ENCODE data around the gene CASP5. TPM values are rescaled to one million over a fixed set of nuclear protein-coding genes. Genes with fewer than 3 reads are reported as not detected.
A peak's percentile ranks its signal among the peaks of the same experiment; 100 is the strongest.
"Not testable (repeated sequence)": the region's sequence is repeated elsewhere in the genome, so short reads cannot be mapped to it uniquely, and the experiment has no call there.

Gene CASP5
- total RNA-seq, 1 donor from 2014 or later: not detected

DNA sequence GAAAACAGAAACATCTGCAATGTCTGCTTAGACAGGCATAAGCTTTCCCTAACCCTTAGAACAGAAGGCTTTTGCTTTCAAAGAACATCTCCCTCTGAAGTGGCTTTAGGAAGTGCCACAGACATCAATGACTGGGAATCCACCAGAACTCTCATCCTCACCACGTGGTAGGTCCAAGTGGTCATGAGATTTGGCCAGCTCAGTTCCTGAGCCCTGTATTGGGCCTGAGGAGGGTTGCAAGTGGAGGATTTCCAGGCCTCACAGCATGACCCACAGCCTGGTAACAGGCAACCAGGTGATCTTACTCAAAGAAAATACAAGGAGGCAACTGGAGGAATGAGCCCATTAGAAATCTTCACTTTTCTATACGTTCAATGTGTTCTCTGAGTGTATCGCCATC lies 10.4 kb upstream of the CASP5 start:
- ATAC-seq: no peak

DNA sequence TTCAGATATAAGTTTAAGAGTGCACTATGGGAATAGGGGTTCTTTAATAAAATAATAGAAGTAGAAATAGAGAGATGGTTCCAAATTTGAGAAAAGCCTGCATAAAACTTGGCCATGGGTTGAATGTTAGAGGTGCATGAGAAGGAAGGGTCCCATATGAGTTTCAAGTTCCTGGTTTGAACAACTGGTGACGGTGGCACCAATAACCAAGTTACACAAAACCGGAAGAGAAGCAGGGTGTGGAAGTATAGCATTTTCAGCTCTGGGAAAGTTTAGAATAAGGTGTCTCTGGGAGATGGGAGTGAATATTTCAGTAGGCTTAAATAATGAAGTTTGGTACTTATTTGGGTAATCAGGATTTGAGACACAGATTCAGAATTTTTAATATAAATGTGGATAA lies 9.5 kb upstream of the CASP5 start:
- ATAC-seq: no peak

DNA sequence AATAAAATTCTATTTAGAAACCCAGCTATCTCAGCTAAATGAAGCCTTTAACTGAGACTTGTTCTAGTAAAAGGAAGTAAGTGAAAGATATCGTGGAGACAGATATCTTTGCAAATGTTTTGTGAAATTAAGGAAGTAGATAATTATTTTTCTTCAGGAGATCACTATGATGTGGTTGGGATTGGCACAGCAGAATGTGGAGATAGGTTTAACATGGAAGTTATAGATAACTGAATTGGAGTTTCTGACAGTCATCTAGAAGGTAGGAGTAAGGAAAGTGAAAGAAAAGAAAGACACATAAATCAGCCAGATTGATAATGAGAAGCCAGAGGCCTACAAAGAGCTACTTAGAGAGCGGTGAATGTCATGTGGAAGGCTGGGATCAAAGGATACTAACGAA lies 4.7 kb upstream of the CASP5 start:
- ATAC-seq: no peak

DNA sequence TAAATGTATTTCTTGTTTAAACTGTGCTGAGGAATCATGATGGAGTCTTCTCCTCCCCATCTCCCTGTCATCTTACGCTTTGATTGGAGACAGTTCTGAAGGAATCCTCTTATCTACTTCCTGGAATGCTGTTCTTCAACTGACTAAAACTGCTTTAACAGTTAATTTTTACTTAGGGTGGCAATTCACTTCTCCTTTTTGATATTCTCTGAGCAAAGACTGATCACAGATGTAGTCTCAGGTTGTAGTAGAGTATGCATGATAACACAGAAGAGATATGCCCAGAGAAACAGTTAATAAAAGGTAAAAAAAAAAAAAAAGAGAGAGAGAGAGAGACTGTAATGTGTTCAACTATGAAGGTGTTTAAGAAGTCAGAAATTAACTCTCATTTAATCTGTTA lies 1.4 kb upstream of the CASP5 start:
- no peak for ATAC-seq

DNA sequence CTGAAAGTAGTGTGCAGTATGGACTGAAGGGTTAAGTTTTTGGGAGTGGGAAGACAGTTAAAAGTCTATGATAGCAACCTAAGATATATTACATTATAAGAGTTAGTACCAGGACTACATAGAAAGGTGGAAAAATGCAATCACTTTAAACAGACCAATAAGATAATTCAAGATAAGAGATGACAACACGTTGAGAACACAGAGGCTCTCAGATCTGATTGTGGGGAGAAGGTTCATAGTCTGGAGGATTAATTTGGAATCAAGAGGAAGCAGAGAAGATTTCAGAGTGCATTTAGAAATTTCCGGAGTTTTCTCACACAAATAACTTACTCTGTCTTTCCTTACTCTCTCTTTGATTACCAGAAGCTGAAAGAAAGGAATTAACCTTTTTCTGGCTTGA lies 441 bp downstream of the CASP5 start:
- no peak for ATAC-seq

DNA sequence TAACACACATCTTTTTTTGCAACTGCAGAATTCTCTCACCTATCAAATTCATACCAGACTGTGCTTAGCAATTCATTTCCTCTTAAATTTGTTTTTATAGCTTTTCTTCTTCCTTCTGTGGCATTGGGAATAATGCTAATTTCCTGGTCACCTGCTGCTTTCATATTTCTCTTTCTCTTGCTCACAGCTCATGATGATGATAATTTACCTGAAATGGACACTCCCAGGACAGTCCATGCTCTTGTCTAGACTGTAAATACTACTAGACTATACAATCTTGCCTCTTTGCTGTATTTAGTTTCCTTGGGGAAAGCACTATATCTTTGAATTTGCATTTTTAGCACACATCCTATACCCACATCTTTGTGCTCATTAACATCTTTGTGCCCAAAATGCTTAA lies 15.5 kb downstream of the CASP5 start:
- no peak for ATAC-seq

DNA sequence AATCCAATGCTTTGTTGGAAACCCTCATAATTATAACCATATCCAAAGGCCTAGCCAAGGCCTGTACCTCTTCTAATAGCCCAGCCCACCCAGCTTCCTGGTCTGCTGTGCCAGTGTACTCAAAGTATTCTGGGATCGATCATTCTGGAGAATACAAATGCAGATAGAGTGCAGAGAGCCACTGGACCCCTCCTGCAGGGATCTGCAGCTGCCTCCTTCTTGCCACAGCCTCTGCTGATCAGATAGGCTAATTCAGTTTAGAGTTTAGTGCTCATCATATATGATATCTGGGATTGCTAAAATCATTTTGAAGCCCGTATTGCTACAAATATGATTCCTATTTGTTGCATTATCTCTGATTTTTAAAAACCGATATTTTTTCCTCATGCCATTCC lies 17.5 kb downstream of the CASP5 start:
- ATAC-seq: no peak

DNA sequence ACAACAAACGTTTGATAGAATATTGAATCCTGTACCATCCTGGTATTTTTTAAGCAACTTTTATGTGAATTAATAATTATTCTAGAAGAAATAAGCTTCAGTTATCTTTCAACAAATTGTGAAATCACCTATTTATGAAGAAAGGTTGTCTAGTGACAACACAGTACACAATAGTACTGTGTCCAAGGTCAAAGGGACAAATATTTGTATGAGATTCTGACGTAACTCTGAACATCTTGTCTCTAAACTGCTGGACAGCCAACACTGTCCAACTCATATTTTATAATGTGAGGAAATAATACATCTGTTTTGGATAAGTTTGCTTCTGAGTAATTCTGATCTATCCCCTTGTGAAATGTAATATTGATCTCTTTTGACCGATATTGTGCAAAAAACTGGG lies 18.9 kb downstream of the CASP5 start:
- ATAC-seq: no peak

DNA sequence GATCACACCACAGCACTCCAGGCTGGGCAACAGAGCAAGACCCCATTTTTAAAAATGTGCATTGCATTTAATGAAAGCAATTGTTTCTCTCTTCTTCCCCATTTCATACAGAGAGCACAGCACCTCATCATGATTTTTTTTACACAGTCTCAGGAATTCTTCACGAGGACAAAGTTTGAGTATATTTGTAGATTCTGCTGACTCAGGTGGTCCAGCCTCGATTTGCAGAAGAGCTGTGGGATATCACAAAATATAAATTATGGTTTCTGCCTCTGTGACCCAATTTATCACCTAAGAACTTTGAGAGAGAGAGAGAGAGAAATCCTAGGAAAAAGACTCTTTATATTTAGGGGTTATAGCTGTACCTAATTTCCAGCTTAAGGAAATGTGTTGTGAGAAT lies 19.8 kb downstream of the CASP5 start:
- no peak for ATAC-seq

DNA sequence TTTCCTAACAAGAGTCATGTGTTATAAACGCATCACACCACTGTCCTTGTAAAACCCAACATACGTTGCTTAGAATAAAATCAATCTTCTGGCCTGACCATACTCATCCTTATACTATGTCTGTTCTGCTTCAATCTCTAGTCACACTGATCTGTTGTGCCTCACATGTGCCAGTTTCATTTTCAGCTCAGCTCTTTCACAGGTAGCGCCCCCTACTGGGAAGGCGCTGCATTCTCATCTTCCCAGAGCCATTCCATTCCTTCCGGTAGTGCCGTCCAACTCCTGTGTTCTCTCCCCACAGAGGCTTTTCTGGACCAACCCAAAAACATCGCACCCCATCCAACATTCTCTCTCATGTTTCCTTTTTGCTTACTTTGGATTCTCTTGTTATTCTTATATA lies 22.2 kb downstream of the CASP5 start:
- peak; percentile 55 for ATAC-seq

DNA sequence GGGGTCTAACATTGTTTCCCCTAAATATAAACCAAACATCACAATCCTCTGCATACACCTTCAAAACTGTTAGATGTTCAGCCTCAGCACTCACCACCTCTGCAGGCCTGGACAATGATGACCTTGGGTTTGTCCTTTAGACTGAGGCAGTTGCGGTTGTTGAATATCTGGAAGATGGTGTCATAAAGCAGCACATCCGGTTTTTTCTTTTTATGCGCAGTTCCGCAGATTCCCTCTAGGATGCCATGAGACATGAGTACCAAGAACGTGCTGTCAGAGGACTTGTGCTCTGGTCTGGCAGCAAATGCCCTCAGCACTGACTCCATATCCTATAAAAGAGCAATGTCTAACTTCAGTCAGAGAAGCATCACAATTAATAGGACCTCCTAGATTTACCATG lies 22.8 kb downstream of the CASP5 start:
- no peak for ATAC-seq

DNA sequence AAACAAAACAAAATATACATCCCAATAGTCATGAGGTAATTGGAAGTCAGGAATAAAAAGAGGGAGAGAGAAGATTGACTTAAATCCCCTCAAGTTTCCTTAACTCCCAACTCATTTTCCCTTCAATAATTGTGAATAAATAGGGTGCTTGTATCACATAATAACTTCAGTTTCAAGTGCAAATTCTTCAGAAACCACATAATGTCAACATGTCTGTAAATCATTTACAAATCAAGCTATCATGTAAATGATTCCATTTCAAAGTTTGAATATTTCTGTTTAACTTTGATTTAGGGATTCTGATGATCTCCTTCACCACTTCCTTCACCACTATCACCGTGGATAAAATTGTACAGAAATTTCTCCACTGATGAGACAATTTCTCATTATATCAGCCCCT lies 23.2 kb downstream of the CASP5 start:
- ATAC-seq: no peak

DNA sequence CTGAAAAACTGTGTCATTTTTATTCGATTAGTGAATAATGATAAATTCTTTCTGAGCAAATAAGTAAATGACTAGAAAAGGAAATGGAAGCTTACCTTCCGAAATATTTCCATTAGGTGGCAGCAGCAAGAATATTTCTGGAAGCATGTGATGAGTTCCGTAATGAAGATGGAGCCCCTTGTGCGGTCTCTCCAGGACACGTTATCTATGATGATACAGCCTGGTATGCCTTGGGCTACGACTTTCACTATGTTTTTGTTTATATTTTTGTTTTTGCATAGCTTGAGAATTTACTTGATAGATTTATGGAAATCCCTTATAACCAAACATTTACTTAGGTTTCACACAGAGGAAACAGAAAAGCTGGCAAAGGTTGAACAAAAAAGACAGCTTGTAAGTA lies 25.7 kb downstream of the CASP5 start:
- no peak for ATAC-seq

DNA sequence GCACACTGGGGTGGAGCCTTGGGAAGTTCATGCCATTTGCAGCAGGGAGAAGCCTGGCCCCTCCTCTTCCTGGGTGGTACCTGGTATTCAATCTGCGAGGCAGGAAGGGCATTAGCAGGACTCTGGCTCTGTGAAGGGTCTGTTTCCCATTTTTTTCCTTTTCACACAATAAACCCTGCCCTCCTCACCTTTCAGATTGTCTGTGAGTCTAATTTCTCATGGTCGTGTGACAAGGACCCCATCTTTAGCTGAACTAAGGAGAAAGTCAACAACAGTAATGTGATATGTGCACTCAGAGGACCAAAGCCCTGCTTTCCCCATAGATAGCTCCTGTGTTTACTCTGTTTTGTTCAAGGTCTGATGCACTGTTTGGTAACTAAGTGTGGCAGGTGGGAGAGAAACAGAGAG lies 28.0 kb downstream of the CASP5 start:
- ATAC-seq: no peak

DNA sequence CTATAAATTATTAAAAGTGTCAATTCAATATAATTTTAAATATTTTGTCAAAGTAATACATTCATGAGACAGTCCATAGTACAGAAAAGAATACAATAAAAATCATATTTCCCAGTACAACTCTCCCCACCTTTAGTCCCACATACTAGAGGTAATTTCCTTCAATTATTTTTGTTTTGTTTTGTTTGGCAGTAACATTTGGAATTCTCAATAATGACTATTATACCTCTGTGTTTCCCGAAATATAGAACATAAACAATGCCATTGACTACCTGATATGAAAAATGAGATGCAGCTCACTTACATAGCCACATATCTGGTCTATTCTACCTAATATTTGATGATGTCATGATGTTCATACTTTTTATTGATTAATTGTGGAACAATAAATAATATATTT lies 30.2 kb downstream of the CASP5 start:
- no peak for ATAC-seq

DNA sequence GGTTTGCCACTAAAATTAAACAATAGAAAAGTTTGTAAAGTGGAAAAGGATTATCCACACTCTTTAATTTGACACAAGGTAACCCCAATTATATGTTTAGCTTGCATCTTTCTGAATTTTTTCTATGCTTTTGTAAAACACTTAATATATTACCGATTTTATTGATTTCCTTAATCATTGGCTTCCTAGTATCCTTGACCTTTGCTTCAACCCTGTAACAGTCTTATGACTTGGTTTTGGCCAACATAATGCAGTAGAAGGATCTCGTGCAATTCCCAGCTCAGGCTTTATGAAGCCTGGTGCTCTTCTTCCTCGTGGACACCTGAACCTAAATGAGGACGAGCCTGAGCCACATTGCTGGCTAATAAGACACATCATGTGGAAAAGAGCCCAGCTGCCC lies 31.0 kb downstream of the CASP5 start:
- no peak for ATAC-seq

DNA sequence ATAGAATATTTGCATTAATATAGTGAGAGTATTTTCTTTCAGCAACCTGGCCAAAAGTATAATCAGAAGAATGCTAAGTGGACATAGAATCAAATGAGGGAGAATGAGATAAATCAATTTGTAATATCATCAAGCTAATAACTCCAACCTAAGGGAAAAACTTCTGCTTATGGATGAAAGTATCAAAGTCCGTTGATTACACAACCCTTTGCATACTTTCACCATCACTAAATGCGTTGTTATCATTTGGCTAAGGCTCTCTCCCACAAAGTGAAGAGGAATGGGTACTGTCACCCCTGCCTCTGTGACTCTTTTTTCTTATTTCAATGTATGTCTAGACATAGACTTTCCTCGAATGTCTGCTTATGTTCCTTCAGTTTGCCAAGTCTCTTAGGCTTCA lies 38.2 kb downstream of the CASP5 start:
- no peak for ATAC-seq

DNA sequence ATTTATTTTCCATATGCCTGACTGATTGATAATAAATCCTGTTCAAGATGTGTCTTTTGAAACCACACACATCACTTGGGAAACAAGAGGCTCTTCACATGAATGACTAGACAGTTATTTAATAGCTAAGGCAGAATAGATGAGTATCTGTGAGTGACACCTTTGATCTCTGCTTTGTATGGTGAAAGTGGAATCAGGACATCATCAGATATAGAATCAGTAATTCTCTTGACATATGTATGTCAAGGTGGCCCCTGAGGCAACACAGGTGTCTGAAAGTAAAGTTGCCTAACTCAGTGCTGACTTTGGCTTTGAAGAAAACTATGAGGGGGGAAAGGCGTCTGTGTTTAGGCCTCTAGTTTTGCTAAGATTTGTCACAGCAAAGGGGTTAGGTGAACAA lies 43.1 kb downstream of the CASP5 start:
- ATAC-seq: no peak

DNA sequence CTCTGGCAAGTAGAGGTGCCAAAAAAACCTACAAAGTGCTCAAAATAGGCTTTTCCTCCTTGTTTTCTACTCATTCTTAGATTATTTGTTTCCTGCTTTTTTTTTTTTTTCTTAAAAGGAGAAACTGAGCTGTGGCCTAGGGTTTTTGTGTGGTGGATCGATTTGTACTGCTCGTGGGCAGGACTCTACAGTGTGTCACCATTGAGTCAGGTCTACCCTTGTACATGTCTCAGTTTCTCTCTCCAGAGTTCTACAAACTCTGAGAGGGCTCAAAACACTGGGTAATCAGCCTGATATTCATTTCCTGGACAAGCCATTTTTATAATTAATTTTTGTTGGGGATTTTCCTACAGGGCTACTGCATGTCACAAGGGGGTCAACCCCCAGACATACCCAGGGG lies 49.4 kb downstream of the CASP5 start:
- ATAC-seq: no peak

DNA sequence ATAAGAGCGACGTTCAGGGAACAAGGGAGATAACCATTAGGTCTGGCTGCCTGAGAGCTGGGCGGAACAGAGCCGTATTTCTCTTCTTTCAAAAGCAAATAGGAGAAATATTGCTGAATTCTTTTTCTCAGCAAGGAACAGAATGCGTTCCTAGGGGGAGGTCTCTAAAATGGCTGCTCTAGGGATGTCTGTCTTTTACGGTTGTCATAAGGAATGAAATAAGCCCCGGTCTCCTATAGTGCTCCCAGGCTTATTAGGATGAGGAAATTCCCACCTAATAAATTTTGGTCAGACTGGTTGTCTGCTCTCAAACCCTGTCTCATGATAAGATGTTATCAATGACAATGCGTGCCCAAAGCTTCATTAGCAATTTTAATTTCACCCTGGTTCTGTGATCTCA lies 50.0 kb downstream of the CASP5 start:
- not testable (repeated sequence) for ATAC-seq

DNA sequence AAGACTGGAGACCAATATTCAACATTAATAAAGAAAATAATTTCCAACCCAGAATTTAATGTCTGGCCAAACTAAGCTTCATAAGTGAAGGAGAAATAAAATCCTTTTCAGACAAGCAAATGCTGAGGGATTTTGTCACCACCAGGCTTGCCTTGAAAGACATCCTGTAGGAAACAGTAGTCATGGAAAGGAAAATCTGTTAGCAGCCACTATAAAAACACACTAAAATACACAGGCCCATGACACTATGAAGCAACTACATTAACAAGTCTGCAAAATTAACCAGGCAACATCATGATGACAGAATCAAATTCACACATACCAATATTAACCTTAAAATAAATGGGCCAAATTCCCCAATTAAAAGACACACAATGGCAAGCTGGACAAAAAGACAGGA lies 52.2 kb downstream of the CASP5 start:
- no peak for ATAC-seq

DNA sequence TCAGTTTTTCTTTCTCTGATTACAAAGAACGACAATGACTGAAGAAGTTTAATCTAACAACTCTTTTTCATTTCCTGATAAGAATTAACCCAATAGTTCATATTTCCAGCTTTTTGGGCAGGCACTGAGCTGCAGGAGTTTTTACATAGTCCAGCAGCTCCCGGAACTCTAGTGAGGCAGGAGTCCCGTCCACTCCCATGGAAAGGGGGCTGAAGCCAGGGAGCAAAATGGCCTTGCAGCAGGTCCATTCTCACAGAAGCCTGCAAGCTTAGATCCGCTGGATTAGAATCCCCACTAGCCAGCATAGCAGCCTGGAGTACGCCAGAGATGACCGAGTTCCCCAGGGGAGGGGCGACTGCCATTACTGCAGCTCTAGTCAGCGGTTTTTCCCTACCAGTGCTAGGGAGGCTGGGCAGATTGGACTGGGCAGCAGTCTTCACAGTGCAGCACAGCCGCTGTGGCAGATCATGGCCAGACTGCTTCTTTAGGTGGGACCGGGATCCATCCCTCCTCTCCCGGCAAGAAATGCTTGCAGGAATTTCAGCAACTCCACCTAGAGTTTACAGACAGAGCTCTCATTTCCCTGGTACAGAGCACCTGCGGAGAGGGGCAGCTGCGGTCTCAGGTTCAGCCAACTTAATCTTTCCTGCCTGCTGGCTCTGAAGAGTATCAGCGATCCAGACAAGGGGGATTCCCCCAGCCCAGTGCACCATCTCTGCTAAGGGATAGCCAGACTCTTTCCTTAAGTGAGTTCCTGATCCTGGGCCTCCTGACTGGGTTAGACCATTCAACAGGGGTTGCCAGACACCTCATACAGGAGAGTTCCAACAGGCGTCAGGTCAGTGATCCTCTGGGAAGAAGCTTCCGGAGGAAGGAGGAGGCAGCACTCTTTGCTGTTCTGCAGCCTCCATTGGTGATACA lies 53.9 kb downstream of the CASP5 start:
- ATAC-seq: peak; percentile 15

DNA sequence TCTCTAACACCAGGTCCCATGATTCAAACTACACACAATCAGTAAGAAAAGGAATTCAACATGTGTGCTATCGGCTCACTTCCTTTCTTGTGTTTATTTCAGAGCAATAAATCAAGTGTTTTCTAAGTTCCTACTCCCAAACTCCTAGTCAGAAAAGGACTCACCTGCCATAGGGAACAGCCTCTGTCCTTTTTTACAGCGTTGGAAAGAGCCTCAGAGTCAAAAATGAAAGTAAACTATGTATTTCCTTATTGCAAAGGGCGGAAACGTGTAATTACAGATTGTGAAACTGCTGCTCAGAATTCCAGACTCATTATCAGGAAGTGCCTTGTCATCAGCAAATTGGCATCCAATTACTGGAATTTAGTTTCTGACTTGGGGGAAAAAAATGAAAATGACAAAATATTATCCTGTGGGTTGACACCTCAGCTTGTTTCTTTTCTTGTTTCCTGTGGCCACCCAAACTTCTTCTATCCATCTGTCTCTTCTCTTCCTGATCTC lies 54.6 kb downstream of the CASP5 start, which contains the start of gene CASP4:
TSS of gene CASP4 (minus strand) at position 220 of the 501 bp plus-strand sequence. CDS start at position 171, 49 bp downstream.
- peak; percentile 89 for ATAC-seq

DNA sequence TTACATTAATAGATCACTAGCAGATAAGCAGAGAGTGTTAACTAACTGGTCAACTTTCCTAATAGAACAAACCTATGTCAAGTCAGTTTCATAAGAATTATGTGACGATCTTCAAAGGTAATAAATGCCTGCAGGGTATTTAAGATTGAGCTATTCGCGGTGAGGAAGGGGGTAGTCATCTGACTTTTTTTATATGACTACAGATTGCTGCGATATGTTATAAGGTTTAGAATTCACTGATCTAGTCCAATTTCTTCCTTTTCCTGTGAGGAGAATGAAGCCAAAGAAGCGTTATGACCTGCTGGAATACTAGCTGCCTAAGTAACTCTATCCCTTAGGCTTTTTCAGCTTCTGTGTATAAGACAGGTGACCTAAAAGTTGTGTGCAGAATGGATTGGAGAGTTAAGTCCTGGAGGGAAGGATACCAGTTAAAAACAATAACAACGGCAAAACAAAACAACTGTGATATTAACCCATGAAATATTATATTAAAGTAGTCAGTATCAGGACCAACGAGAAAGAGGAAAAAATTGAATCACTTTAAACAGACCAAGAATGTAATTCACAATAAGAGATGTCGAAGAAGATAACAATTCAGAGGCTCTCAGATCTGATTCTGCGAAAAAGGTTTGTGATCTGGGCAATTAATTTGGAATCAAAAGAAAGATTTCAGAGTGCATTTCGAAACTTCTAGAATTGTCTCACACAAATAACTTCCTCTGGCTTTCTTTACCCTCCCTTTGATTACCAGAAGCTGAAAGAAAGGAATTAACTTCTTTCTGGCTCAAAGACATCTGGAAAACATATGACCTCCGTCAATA lies 55.2 kb downstream of the CASP5 start:
- ATAC-seq: peak; percentile 51

All from esophagus mucosa (tissue), 1 donor.